Left colon (tissue), 2 donors: ENCODE measurements around the gene KCNQ5. TPM values are rescaled to one million over a fixed set of nuclear protein-coding genes. Genes with fewer than 3 reads are reported as not detected.

Source experiments
- ATAC-seq: fragments of 200-7000 bp; cut with Tn5 transposase; one replicate; pipeline ENCODE4 v1.9.1; 2020; ENCODE audit warnings: mild to moderate bottlenecking, moderate library complexity
- DNase-seq, 2 donors: peaks; one replicate each; pipeline ENCODE4 v3.0.0-alpha.2; 2020
- intact Hi-C, 2 donors: fragments of 100-400 bp; cut with DNase I in 1 of 2; cut with micrococcal nuclease in 1 of 2; formaldehyde crosslinking; loops; one replicate each; pipeline versions ENCODE4 v1.11.2 to v1.14.0; 2022; cut with DNase I, micrococcal nuclease
- total RNA-seq, 2 donors: library from RNA; stranded (reverse); fragmentation: NEBNext Ultra II Directional; extraction: Animal tissue kit (Norgen Biotek cat#: 25700); gene quantifications; one replicate each; pipeline ENCODE4 v1.2.1, GENCODE V29; 2021
- donor health status: DM: no; HTN: no; CAD: no.
- donor health status: DM: yes; HTN: yes; CAD: no.

KCNQ5 gene
- total RNA-seq, 2 donors from 2014 or later, result 0.47 TPM; not detected in 1

- DNase-seq, result no peak
- intact Hi-C loops, result no loop called here
- ATAC-seq, result no peak
Observed at GRCh38 chr6:72820906-72821305, 199.0 kb downstream of the KCNQ5 start.

- intact Hi-C loops, result no loop called here
- ATAC-seq (no peak), DNase-seq (no peak)
Observed at GRCh38 chr6:72822023-72822422, 200.2 kb downstream of the KCNQ5 start.

- DNase-seq (no peak), ATAC-seq (no peak)
- intact Hi-C loops, result no loop called here
Observed at GRCh38 chr6:72822691-72823090, 200.8 kb downstream of the KCNQ5 start.

- DNase-seq, result no peak
- intact Hi-C loops, result no loop called here
- no peak for ATAC-seq
Observed at GRCh38 chr6:72824833-72825232, 203.0 kb downstream of the KCNQ5 start.

- ATAC-seq (no peak), DNase-seq (no peak)
- intact Hi-C loops, result no loop called here
Observed at GRCh38 chr6:72825315-72825911, 203.5 kb downstream of the KCNQ5 start.

GRCh38 chr6:72826037-72826436 is 204.2 kb downstream of the KCNQ5 start:
- intact Hi-C loops, result no loop called here

GRCh38 chr6:72826744-72827438 is 205.0 kb downstream of the KCNQ5 start:
- intact Hi-C loops, result no loop called here
- DNase-seq (no peak), ATAC-seq (no peak)

More at GRCh38 chr6:72826037-72826436, 204.2 kb downstream of the KCNQ5 start:
- ATAC-seq (no peak), DNase-seq (no peak)

- DNase-seq (no peak), ATAC-seq (no peak)
- intact Hi-C loops, result no loop called here
Observed at GRCh38 chr6:72828904-72829303, 207.0 kb downstream of the KCNQ5 start.

- intact Hi-C loops, result no loop called here
- DNase-seq (no peak), ATAC-seq (no peak)
Observed at GRCh38 chr6:72832271-72832670, 210.4 kb downstream of the KCNQ5 start.

GRCh38 chr6:72835749-72836148 is 213.9 kb downstream of the KCNQ5 start:
- intact Hi-C loops, result no loop called here

GRCh38 chr6:72836971-72837370 is 215.1 kb downstream of the KCNQ5 start:
- intact Hi-C loops, result no loop called here
- DNase-seq, result no peak
- ATAC-seq, result no peak

More at GRCh38 chr6:72835749-72836148, 213.9 kb downstream of the KCNQ5 start:
- DNase-seq (no peak), ATAC-seq (no peak)

GRCh38 chr6:72841195-72841594 is 219.3 kb downstream of the KCNQ5 start:
- no peak for DNase-seq
- no peak for ATAC-seq
- intact Hi-C loops, result no loop called here

GRCh38 chr6:72842140-72842539 is 220.3 kb downstream of the KCNQ5 start:
- intact Hi-C loops, result no loop called here
- DNase-seq (no peak), ATAC-seq (no peak)

- ATAC-seq (no peak), DNase-seq (no peak)
- intact Hi-C loops, result no loop called here
Observed at GRCh38 chr6:72844614-72845013, 222.8 kb downstream of the KCNQ5 start.

- no peak for DNase-seq
- no peak for ATAC-seq
- intact Hi-C loops, result no loop called here
Observed at GRCh38 chr6:72849346-72849745, 227.5 kb downstream of the KCNQ5 start.

GRCh38 chr6:72850040-72850439 is 228.2 kb downstream of the KCNQ5 start:
- DNase-seq (no peak), ATAC-seq (no peak)
- intact Hi-C loops, result no loop called here

GRCh38 chr6:72850469-72850868 is 228.6 kb downstream of the KCNQ5 start:
- ATAC-seq (no peak), DNase-seq (no peak)
- intact Hi-C loops, result no loop called here

- no peak for ATAC-seq
- intact Hi-C loops, result no loop called here
- no peak for DNase-seq
Observed at GRCh38 chr6:72855471-72855870, 233.6 kb downstream of the KCNQ5 start.

- intact Hi-C loops, result no loop called here
- DNase-seq (no peak), ATAC-seq (no peak)
Observed at GRCh38 chr6:72856801-72857200, 234.9 kb downstream of the KCNQ5 start.

GRCh38 chr6:72857791-72858585 is 236.1 kb downstream of the KCNQ5 start:
- intact Hi-C loops, result no loop called here
- ATAC-seq (no peak), DNase-seq (no peak)
